Endothelial cell (in vitro differentiated cells): ENCODE results near the gene CPN1. TPM values are rescaled to one million over a fixed set of nuclear protein-coding genes. Genes with fewer than 3 reads are reported as not detected.
"Not testable (repeated sequence)": the region's sequence is repeated elsewhere in the genome, so short reads cannot be mapped to it uniquely, and the experiment has no call there.

Source experiments
- DNase-seq: peaks from one replicate; pipeline ENCODE4 v3.0.0; 2021; ENCODE audit warnings: low spot score
- H3K27ac Mint-ChIP-seq: one replicate; pipeline ENCODE4 v1.8.0; 2021; ENCODE audit warnings: mixed read lengths, inconsistent platforms; ENCODE audit not compliant: unreplicated experiment
- H3K27me3 Mint-ChIP-seq: one replicate; pipeline ENCODE4 v1.8.0; 2021; ENCODE audit warnings: mild to moderate bottlenecking, moderate library complexity, mixed read lengths, inconsistent platforms; ENCODE audit not compliant: unreplicated experiment
- H3K36me3 Mint-ChIP-seq: one replicate; pipeline ENCODE4 v1.8.0; 2021; ENCODE audit warnings: mild to moderate bottlenecking, low read depth, mixed read lengths, inconsistent platforms; ENCODE audit not compliant: unreplicated experiment
- H3K4me1 Mint-ChIP-seq: one replicate; pipeline ENCODE4 v1.8.0; 2021; ENCODE audit warnings: mild to moderate bottlenecking, mixed read lengths, inconsistent platforms; ENCODE audit not compliant: unreplicated experiment
- H3K4me3 Mint-ChIP-seq: one replicate; pipeline ENCODE4 v1.8.0; 2021; ENCODE audit warnings: mild to moderate bottlenecking, mixed read lengths, inconsistent platforms; ENCODE audit not compliant: unreplicated experiment
- H3K9me3 Mint-ChIP-seq: one replicate; pipeline ENCODE4 v1.8.0; 2021; ENCODE audit warnings: mixed read lengths, inconsistent platforms; ENCODE audit not compliant: unreplicated experiment
- long read RNA-seq: library from polyadenylated mRNA; unstranded; transcript quantifications from one replicate; pipeline ENCODE4 v2.0.0, GENCODE V29; 2020; ENCODE audit not compliant: unreplicated experiment
- total RNA-seq: library from RNA; stranded (reverse); fragmentation: NEBNext Ultra II Directional; extraction: Animal tissue kit (Norgen Biotek cat#: 25700); gene quantifications from one replicate; pipeline ENCODE4 v1.2.1, GENCODE V29; 2021; ENCODE audit not compliant: unreplicated experiment
- TF ChIP-seq, protein P1 (sequence below): fragments of 200-600 bp; sonication (generic); IDR thresholded peaks from one replicate; pipeline ENCODE4 v1.5.0; 2021; ENCODE audit warnings: antibody characterized with exemption; ENCODE audit not compliant: unreplicated experiment

CPN1 gene
- not detected for total RNA-seq
- long read RNA-seq, result 0 reads

DNA sequence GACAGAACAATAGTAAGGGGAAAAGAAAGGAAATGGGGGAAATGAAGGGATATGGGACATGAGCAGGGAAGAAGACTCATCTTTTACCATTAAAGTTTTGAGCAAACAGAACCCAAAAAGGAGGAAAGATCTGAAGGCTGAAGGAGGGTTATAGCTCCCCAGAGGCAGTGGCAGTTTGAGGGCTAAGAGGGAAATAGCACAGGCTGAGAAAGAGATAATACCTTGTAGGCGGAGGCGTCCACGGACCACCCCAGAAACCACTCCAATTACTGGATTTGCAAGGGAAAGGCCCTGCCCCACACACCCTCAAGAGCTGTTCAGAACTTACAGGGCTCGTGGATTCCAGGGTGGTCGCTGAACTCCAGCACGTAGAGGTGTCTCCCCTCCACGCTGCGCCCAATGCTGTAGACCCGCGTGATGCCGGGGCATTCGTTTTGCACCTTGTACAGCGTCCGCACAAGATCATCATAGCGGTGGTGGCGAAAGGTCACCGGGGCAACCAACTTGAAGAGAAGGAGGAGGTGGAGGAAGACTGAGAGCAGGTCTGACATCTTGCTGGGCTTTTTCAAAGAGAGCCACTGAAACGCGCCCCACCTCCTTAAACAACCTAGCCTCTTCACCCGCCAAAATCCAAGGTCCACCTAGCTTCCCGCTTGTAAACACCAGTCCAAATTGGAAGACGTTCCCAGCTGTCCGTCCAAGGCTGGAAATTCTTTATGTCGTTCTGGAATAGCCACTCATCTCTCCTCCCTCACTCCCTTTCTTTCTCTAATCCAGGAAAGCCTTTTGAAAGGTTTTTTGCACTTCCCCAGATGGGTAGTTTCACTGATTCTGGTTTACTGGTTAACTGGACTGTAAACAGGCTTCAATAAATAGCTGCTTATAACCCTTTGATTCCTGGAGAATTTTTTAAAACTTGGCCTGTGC, at the start of gene CPN1:
Gene CPN1 (minus strand): TSS at position 795 of the 927 bp plus-strand sequence. CDS start 244 bp downstream, at position 551.
- no peaks in the 10 kb centered on the region for H3K36me3 Mint-ChIP-seq
- no peak within 1 kb of the TSS for H3K27ac Mint-ChIP-seq
- TF ChIP-seq, protein P1, sequence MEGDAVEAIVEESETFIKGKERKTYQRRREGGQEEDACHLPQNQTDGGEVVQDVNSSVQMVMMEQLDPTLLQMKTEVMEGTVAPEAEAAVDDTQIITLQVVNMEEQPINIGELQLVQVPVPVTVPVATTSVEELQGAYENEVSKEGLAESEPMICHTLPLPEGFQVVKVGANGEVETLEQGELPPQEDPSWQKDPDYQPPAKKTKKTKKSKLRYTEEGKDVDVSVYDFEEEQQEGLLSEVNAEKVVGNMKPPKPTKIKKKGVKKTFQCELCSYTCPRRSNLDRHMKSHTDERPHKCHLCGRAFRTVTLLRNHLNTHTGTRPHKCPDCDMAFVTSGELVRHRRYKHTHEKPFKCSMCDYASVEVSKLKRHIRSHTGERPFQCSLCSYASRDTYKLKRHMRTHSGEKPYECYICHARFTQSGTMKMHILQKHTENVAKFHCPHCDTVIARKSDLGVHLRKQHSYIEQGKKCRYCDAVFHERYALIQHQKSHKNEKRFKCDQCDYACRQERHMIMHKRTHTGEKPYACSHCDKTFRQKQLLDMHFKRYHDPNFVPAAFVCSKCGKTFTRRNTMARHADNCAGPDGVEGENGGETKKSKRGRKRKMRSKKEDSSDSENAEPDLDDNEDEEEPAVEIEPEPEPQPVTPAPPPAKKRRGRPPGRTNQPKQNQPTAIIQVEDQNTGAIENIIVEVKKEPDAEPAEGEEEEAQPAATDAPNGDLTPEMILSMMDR, result no peak
- H3K4me1 Mint-ChIP-seq, result peaks cover 3% of the 10 kb centered on the region
- no peaks in the 10 kb centered on the region for H3K9me3 Mint-ChIP-seq
- no peak within 1 kb of the TSS for H3K4me3 Mint-ChIP-seq
- peaks cover 3% of the 10 kb centered on the region for H3K27me3 Mint-ChIP-seq
- DNase-seq, result no peak

DNA sequence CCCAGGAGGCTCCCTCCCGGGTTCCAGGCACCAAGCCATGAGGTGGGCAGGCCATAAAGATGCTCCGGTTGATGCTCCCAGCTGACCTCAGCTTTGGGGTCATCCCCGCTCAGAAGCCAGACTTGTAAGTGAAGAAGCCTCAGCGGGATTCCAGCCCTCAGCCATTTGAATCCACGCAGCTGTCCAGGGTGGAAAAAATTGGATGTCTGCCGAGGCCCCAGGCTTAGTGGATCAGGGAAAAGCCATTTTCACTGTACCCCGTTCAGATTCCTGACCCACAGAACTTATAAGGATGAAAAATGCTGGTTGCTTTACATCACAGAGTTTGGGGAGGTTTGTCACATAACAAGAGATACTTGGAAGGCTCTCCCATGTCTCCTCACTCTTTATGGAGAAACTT, 49.2 kb upstream of the CPN1 start:
- H3K9me3 Mint-ChIP-seq, result no peaks in the 10 kb centered on the region
- no peak for DNase-seq
- peaks cover 5% of the 10 kb centered on the region for H3K27me3 Mint-ChIP-seq
- H3K27ac Mint-ChIP-seq, result no peak overlapping the region
- TF ChIP-seq, protein P1, result no peak
- peaks cover 10% of the 10 kb centered on the region for H3K4me1 Mint-ChIP-seq
- no peak overlapping the region for H3K4me3 Mint-ChIP-seq
- H3K36me3 Mint-ChIP-seq, result peaks cover 4% of the 10 kb centered on the region

DNA sequence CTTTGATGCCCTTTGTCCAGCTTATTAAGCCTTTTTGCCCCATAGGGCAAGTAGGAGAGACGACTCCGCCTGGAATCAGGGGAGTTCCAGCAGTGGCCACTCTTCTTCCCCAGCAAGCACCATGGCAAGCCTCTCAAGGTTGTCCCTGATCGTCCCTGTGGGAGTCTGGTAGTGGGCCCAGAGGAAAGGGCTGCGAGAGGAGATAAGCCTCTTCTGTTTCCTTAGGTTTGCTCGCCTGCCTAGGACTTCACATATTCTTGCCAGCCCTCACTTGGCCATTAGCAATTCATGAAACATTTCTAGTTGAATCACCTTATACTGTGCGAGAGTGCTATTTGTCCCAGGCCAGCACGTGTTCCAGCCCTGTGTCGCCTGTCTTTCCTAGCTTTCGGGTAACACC, 47.8 kb upstream of the CPN1 start:
- peaks cover 5% of the 10 kb centered on the region for H3K27me3 Mint-ChIP-seq
- H3K9me3 Mint-ChIP-seq, result no peaks in the 10 kb centered on the region
- peak; percentile 29 for DNase-seq
- H3K27ac Mint-ChIP-seq, result no peak overlapping the region
- H3K4me1 Mint-ChIP-seq, result peaks cover 10% of the 10 kb centered on the region
- TF ChIP-seq, protein P1, result no peak
- H3K4me3 Mint-ChIP-seq, result no peak overlapping the region
- H3K36me3 Mint-ChIP-seq, result no peaks in the 10 kb centered on the region

DNA sequence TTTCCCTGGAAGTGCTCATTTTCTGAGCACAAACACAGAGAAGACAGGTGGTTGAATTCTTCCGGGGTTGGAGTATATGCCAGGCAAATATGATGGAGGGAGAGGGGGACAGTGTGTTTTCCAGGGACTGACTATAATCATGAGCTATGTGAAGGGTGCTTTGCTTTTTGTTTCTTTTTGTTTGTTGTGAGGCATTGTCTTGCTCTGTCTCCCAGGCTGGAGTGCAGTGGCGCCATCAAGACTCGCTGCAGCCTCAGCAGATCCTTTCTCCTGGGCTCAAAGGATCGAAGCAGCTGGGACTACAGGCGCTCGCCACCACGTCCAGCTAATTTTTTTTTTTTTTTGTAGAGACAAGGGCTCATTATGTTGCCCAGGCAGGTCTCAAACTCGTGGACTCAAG, 47.3 kb upstream of the CPN1 start:
- no peaks in the 10 kb centered on the region for H3K36me3 Mint-ChIP-seq
- H3K27me3 Mint-ChIP-seq, result peaks cover 5% of the 10 kb centered on the region
- H3K9me3 Mint-ChIP-seq, result no peaks in the 10 kb centered on the region
- H3K4me3 Mint-ChIP-seq, result no peak overlapping the region
- DNase-seq, result no peak
- H3K27ac Mint-ChIP-seq, result peak overlapping the region; percentile 40
- TF ChIP-seq, protein P1, result no peak
- peaks cover 10% of the 10 kb centered on the region for H3K4me1 Mint-ChIP-seq

DNA sequence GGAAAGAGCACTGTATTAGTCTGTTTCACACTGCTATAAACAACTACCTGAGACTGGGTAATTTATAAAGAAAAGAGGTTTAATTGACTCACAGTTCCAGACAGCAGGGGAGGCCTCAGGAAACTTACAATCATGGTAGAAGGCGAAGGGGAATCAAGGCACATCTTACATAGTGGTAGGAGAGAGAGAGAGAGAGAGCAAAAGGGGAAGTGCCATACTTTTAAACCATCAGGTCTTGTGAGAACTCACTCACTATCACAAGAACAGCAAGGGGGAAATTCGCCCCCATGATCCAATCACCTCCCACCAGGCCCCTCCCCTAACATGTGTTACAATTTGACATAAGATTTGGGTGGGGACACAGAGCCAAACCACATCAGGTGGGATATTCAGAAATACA, 43.7 kb upstream of the CPN1 start:
- H3K27me3 Mint-ChIP-seq, DNase-seq, H3K4me1 Mint-ChIP-seq, H3K9me3 Mint-ChIP-seq, H3K4me3 Mint-ChIP-seq, H3K36me3 Mint-ChIP-seq, H3K27ac Mint-ChIP-seq: not testable (repeated sequence)
